22Rv1 (cell line): ENCODE measurements around the gene HDAC6.

ENCODE experiments used
- ZFX ChIP-seq: fragments of 450-650 bp; IDR thresholded peaks from 2 replicates; pipeline ENCODE4 v1.6.1; 2017; ENCODE audit warnings: antibody characterized with exemption, borderline replicate concordance
- TF ChIP-seq, protein P1 (sequence below): fragments of 450-650 bp; IDR thresholded peaks from 2 replicates; pipeline ENCODE4 v1.5.1; 2017; ENCODE audit warnings: mild to moderate bottlenecking

DNA sequence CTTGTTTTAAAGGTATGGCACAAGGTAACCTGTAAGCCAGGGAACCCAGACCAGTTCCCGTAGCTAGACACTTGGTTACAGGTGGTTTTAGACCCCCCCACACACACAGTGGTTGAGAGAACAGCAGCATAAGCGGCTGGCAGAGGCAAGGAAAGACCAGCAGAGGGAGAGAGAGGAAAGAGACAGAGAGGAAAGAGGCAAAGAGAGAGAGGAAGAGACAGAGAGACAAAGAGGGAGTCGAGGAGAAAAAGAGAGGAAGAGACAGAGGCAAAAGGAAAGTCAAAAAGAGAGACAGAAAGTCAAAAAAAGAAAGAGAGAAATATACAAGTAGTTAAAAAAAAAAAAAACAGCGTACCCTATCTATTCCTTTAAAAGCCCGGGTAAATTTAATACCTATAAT, 53.0 kb downstream of the HDAC6 start:
- TF ChIP-seq, protein P1, sequence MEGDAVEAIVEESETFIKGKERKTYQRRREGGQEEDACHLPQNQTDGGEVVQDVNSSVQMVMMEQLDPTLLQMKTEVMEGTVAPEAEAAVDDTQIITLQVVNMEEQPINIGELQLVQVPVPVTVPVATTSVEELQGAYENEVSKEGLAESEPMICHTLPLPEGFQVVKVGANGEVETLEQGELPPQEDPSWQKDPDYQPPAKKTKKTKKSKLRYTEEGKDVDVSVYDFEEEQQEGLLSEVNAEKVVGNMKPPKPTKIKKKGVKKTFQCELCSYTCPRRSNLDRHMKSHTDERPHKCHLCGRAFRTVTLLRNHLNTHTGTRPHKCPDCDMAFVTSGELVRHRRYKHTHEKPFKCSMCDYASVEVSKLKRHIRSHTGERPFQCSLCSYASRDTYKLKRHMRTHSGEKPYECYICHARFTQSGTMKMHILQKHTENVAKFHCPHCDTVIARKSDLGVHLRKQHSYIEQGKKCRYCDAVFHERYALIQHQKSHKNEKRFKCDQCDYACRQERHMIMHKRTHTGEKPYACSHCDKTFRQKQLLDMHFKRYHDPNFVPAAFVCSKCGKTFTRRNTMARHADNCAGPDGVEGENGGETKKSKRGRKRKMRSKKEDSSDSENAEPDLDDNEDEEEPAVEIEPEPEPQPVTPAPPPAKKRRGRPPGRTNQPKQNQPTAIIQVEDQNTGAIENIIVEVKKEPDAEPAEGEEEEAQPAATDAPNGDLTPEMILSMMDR, result no peak
- no peak for TF ChIP-seq ZFX
